Activated naive CD4-positive, alpha-beta T cell treated with anti-CD3 and anti-CD28 coated beads, Interleukin-2, amount 50 U/mL, for 24 hours (primary cell): ENCODE measurements around the gene NUPR2.
"Not testable (repeated sequence)": the region's sequence is repeated elsewhere in the genome, so short reads cannot be mapped to it uniquely, and the experiment has no call there.

Experiments used
- H3K27ac Mint-ChIP-seq: one replicate; pipeline ENCODE4 v1.8.0; 2021; ENCODE audit warnings: mild to moderate bottlenecking, mixed read lengths
- H3K27me3 Mint-ChIP-seq: one replicate; pipeline ENCODE4 v1.8.0; 2021; ENCODE audit warnings: mixed read lengths
- H3K36me3 Mint-ChIP-seq: one replicate; pipeline ENCODE4 v1.8.0; 2021; ENCODE audit warnings: mixed read lengths
- H3K4me1 Mint-ChIP-seq: one replicate; pipeline ENCODE4 v1.8.0; 2021; ENCODE audit warnings: mixed read lengths
- H3K4me3 Mint-ChIP-seq: one replicate; pipeline ENCODE4 v1.8.0; 2021; ENCODE audit warnings: mild to moderate bottlenecking, mixed read lengths
- H3K9me3 Mint-ChIP-seq: one replicate; pipeline ENCODE4 v1.8.0; 2021; ENCODE audit warnings: mixed read lengths

The NUPR2 gene

GRCh38 chr7:56066376-56066775 lies 49.8 kb downstream of the NUPR2 start:
- not testable (repeated sequence) for H3K9me3 Mint-ChIP-seq, H3K27ac Mint-ChIP-seq, H3K4me3 Mint-ChIP-seq, H3K27me3 Mint-ChIP-seq
- H3K4me1 Mint-ChIP-seq: peaks cover 35% of the 10 kb centered on the region
- H3K36me3 Mint-ChIP-seq: peaks cover 23% of the 10 kb centered on the region
